GM19438 (cell line): ENCODE measurements around the gene TLCD1.
"Not testable (repeated sequence)": the region's sequence is repeated elsewhere in the genome, so short reads cannot be mapped to it uniquely, and the experiment has no call there.

Source experiments
- ATAC-seq: cut with Tn5 transposase; IDR thresholded peaks from one replicate; pipeline ENCODE4 v1.9.1; 2021; ENCODE audit warnings: low read depth; ENCODE audit not compliant: unreplicated experiment

The TLCD1 gene

GRCh38 chr17:28747051-28747691 is 21.1 kb upstream of the TLCD1 start:
- ATAC-seq: no peak

- ATAC-seq: no peak
Measured at GRCh38 chr17:28746611-28747050, 20.6 kb upstream of the TLCD1 start.

GRCh38 chr17:28745786-28746411 is 19.9 kb upstream of the TLCD1 start:
- ATAC-seq: no peak

GRCh38 chr17:28744972-28745785 is 19.1 kb upstream of the TLCD1 start:
- ATAC-seq: no peak

- no peak for ATAC-seq
Measured at GRCh38 chr17:28744104-28744971, 18.3 kb upstream of the TLCD1 start.

- ATAC-seq: peak; percentile 52
Measured at GRCh38 chr17:28743243-28744103, 17.4 kb upstream of the TLCD1 start, which contains the start of gene TRAF4. Gene TRAF4, plus strand, starts transcription at chr17:28744011. Its CDS starts 102 bp downstream, at chr17:28744113.

GRCh38 chr17:28741358-28742349 is 15.6 kb upstream of the TLCD1 start:
- ATAC-seq: no peak

- ATAC-seq: no peak
Measured at GRCh38 chr17:28740406-28741357, 14.6 kb upstream of the TLCD1 start.

- ATAC-seq: no peak
Measured at GRCh38 chr17:28738680-28739384, 12.8 kb upstream of the TLCD1 start.

- ATAC-seq: peak; percentile 52
Measured at GRCh38 chr17:28737770-28738679, 12.0 kb upstream of the TLCD1 start.

GRCh38 chr17:28737316-28737715 is 11.3 kb upstream of the TLCD1 start:
- no peak for ATAC-seq

- ATAC-seq: not testable (repeated sequence)
Measured at GRCh38 chr17:28735913-28736769, 10.1 kb upstream of the TLCD1 start.

GRCh38 chr17:28735242-28735722 is 9.2 kb upstream of the TLCD1 start:
- ATAC-seq: no peak

GRCh38 chr17:28734712-28735241 is 8.7 kb upstream of the TLCD1 start:
- ATAC-seq: no peak
